Measurements from ENCODE around the gene USP10.
A peak's percentile ranks its signal among the peaks of the same experiment; 100 is the strongest.

The USP10 gene

GRCh38 chr16:84810518-84811273 is 110.9 kb downstream of the USP10 start:
- DNase-seq: peak; percentile 91 to 94

DNA sequence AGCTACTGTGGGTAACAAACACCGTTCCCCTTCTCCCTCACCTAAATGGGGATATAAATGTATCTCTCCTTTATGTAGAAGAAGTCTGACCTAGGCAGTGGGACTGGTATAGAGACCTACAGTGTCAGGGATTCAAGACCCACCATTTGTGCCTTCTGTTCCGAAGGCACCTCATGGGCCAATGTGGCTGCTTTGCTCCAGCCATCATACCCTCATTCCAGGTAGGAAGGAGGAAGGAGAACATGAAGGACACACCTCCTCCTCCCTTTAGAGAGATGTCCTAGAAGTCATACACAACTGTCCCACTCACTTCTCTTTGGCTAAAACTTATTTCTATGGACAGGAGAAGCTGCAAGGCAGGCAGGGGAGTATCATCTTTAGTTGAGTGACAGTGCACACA is 111.7 kb downstream of the USP10 start:
- DNase-seq: no peak

DNA sequence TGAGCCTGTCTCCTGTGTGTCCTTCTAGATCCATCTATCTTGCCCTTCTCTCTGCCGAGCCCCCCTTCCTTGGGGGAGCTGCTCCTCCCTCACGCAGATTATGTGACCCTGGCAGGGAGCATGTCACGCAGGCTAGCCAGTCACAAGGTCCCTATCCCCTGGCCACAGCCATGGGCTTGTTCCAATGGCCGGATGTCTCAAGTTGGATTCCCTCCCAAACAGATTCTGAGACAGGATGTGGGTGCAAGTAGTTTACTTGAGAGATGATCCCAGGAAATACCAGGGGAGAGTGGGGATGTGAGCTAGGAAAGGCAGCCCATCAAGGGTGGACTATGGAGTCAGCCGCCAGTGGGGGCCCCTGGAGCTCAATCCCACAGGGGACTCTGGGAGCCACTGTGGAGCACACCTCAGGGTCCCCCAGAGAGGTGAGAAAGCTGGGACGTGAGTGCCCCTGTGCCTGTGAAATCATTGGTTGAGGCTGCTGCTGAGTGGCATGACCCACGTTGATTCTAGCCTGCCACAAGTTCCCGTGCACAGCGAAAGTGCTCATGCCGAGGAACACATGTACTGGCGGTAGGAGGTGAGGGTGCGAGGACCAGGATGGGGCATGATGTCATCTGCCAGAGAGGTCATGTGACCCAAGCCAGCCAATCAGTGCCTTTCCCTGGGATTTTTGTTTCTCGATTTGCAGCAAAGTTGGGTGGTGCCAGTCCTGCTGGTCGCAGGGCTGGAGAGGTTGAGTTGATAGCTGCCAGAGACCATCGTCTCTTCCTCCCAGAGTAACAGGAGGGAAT is 113.5 kb downstream of the USP10 start:
- DNase-seq: no peak

DNA sequence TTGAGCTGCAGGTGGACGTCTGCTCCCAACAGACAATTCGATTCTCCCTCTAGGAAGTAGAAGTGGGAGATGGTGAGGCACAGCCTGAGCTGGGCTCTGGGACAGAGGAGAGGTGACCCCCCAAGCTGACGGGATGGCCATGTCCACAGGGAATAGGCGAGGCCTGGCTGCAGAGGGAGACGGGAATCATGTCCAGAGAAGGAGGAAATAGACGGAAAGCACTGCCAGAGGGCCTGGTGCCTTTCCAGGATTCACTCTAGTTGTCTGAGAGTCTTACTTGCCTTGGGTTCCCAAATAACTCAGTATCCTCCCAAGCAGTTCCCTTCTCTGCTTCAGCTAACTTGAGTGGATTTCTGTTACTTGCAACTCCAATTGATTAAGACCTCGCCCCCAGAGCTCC is 115.7 kb downstream of the USP10 start:
- no peak for DNase-seq

DNA sequence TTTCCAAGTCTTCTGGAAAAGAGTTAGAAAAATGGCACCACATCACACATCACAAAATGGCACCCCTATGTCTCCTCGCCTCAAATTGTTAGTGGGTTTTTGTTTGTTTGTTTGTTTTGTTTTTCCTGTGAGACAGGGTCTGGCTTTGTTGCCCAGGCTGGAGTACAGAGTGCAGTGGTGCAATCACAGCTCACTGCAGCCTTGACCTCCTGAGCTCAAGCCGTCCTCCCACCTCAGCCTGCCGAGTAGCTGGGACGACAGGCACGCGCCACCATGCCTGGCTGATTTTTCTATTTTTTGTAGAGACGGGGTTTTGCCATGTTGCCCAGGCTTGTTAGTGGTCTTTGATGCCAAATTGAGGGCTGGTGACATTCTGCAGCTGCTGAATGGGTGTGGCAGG is 116.2 kb downstream of the USP10 start:
- no peak for DNase-seq

DNA sequence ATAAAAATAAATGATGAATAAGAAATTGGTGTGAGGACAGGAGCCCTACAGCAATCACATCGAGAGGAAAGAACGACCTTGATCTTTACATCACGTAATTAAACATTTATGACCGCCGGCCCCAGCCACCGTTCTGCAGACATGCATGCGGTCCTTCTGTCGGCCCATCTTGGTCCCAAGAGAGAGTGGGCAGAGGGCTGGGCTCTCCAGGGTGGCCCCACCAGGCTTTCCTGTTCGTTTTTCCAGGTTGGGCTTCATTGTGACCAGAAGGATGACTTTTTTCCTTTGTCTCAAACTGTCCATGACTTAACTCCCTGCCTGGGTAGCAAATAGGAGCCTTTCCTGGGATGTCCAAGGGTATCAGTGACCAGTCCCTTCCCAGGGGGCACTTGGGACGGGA is 116.7 kb downstream of the USP10 start:
- DNase-seq: no peak

GRCh38 chr16:84817206-84817605 is 117.4 kb downstream of the USP10 start:
- DNase-seq: no peak

DNA sequence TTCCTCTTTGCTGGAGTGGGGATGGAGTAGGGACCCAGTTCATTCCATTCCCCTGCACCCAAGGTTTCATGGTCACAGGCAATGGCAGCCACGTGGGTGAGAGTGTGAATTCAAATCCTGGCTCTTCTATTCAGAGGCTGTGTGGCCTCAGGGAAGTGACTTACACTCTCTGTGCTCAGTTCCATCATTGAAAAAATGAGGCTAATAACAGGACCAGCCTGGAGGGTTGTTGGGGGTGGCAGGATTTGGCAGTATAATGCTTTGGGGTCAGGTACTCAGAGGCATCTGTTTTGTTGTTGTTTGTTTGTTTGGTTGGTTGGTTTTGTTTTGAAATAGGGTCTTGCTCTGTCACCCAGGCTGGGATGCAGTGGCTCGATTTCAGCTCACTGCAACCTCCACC is 117.8 kb downstream of the USP10 start:
- no peak for DNase-seq

DNA sequence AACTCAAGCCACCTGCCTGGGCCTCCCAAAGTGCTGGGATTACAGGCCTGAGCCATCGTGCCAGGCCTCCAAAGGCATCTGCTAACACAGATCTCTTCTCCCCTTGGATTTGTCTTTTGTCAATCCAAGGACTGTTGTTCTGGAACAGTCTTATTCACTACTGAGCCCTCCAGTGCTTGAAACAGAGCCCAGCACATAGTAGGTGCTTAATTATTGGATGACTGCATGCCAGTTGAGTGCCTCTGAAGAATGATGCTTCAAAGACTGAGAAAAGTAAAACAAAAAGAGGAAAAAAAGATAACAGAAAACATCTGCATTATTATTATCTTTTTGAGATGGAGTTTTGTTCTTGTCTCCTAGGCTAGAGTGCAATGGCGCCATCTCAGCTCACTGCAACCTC is 118.3 kb downstream of the USP10 start:
- no peak for DNase-seq

DNA sequence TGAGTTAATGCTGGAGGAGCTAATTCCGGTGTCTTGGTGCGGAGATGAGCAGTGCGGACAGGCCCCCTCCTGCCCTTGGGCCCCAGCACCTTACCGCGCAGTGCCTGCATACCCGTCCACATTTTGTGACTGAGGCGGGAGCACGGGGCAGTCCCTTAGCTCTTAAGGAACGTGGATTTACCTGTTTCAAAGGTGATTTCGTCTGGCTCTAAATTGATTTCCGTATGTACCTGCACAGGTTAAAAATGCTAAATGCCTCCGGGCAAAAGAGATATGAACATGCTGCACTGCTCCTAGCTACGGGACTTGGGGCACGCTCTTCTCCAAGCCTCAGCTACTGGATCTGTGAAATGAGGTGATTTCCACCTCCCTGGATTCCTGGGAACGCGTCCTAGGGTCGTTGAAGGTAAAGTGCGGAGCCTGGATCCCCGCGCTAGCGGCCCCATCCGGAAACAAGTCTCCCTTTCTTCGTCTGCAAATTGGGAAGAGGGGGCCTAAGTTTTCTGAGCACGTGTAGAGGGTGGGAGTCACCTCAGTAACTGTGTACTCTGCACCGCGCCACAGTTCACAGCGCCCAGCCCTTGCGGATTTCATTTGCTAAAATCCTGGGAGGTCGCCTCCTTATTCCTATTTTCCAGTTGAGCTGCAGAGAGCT is 119.3 kb downstream of the USP10 start:
- no peak for DNase-seq

GRCh38 chr16:84819644-84820304 is 120.0 kb downstream of the USP10 start, which contains the start of gene CRISPLD2:
Gene CRISPLD2, plus strand, starts transcription at chr16:84819985. Its CDS starts 18,511 bp downstream, at chr16:84838496.
- peak; percentile 68 to 78 for DNase-seq

DNA sequence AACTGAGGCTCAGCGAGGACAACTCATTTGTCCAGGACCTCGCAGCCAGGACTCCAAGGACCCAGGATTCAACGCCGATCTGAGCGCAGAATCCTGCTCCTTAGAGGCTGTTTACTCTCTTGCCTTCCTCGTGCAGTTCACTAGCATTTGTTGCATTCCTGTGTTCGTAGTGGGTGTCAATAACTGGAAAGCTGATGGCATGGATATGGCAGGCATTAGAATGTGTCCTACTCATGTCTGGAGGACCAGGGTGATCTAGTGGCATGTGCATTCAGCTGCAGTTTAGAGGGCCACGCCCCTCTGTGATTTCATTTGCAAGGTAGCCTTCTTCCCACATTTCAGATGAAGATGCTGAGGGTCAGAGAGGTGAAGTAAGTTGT is 120.5 kb downstream of the USP10 start:
- no peak for DNase-seq

GRCh38 chr16:84820771-84821170 is 121.0 kb downstream of the USP10 start:
- no peak for DNase-seq

DNA sequence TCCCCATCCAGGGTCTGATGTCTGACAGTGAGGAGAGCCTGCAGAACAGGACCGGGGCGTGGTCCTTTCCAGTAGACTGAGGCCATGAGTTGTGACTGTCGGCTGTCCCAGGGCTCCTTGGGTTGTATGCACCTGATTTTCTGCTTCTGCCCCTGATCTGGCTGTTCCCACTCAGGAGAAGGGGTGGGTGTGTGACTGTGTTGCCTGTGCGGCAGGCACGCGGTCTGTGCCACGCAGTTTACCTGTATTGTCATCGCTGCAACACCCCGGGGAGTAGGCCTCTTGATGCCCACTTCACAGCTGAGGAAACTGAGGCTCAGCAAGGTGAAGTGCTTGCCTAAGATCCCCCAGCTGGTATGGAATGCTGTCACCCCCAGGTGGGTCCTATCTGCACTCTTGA is 121.4 kb downstream of the USP10 start:
- DNase-seq: no peak

- no peak for DNase-seq
Measured at GRCh38 chr16:84821728-84822689, 122.2 kb downstream of the USP10 start.

GRCh38 chr16:84822990-84823389 is 123.2 kb downstream of the USP10 start:
- DNase-seq: no peak

DNA sequence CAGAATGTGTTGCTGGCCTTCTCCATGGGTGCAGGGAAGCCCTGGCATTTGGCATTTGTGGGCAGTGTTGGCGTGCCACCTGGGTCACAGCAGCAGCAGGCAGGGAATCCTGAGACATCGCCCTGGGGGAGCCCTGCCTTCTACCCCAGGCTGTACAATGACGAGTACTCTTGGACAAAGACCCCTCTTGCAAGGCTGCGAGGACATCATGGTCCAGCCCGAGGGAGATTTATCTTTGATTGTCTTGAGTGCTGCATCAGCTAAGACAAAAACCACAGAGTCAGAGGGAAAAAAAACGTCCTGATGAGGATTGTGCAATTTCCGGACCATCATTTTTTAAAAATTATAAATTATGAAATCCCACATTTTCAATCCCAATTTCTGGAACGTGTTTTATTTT is 123.7 kb downstream of the USP10 start:
- DNase-seq: no peak

DNA sequence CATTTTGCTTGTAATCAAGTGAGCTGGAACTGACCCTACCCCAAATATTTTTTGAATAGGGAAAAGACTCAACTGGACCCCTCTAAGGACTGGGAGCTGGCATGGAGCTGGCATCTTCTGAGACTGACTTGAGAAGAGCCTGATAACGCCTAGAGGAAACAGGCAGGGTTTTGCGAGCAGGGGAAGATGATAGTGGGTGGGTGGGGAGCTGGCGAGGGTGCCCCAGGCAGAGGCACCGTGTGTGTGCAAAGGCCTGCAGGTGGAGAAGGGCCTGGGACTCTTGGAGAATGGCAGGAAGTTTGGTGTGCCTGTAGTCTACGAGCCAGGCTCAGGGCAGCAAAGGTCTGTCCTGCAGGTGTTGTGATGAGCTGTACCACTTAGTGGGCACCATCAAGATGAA is 124.1 kb downstream of the USP10 start:
- no peak for DNase-seq

- DNase-seq: no peak
Measured at GRCh38 chr16:84825896-84826557, 126.2 kb downstream of the USP10 start.

- no peak for DNase-seq
Measured at GRCh38 chr16:84826558-84826941, 126.8 kb downstream of the USP10 start.

GRCh38 chr16:84827131-84827574 is 127.4 kb downstream of the USP10 start:
- DNase-seq: no peak
